Small intestine (tissue), 7 donors: ENCODE measurements around the gene ZMYND15. TPM values are rescaled to one million over a fixed set of nuclear protein-coding genes. Genes with fewer than 3 reads are reported as not detected.

ENCODE experiments used
- DNase-seq, 2 donors: peaks; one replicate each; pipeline versions ENCODE4 v3.0.0 to v3.0.0-alpha.2; 2013
- FAIRE-seq: peaks from 2 replicates; lab custom pipeline; 2012; peaks lifted over from hg19 to GRCh38; lab: Jason Lieb, UNC
- H3K27ac ChIP-seq, 3 donors: one replicate each; pipeline ENCODE4 v1.5.1; 2013; ENCODE audit warnings: low read length in 2 of 3, mild to moderate bottlenecking in 2 of 3, control low read depth in 1 of 3, inconsistent platforms in 1 of 3, low read depth in 1 of 3, moderate library complexity in 1 of 3
- H3K27me3 ChIP-seq, 3 donors: one replicate each; pipeline ENCODE4 v1.6.1; 2013; ENCODE audit warnings: low read length in 3 of 3, inconsistent platforms in 1 of 3; ENCODE audit not compliant: control insufficient read depth in 3 of 3, insufficient read depth in 3 of 3
- H3K36me3 ChIP-seq, 3 donors: one replicate each; pipeline ENCODE4 v1.6.1; 2013; ENCODE audit warnings: low read length in 3 of 3, inconsistent platforms in 1 of 3, low read depth in 1 of 3, mild to moderate bottlenecking in 1 of 3, moderate library complexity in 1 of 3; ENCODE audit not compliant: control insufficient read depth in 3 of 3, insufficient read depth in 2 of 3
- H3K4me1 ChIP-seq, 3 donors: one replicate each; pipeline ENCODE4 v1.6.1; 2013; ENCODE audit warnings: low read length in 2 of 3, inconsistent platforms in 1 of 3, low read depth in 1 of 3, mild to moderate bottlenecking in 1 of 3, moderate library complexity in 1 of 3; ENCODE audit not compliant: control insufficient read depth in 3 of 3, insufficient read depth in 2 of 3
- H3K4me3 ChIP-seq, 3 donors: one replicate each; pipeline ENCODE4 v1.5.1; 2013; ENCODE audit warnings: low read length in 3 of 3, control low read depth in 1 of 3, inconsistent platforms in 1 of 3, low read depth in 1 of 3, mild to moderate bottlenecking in 1 of 3, moderate library complexity in 1 of 3
- H3K9me3 ChIP-seq, 2 donors: one replicate each; pipeline ENCODE4 v1.6.1; 2013; ENCODE audit warnings: low read depth in 1 of 2, low read length in 1 of 2; ENCODE audit not compliant: control insufficient read depth in 2 of 2, insufficient read depth in 1 of 2
- WGBS, 3 donors: extraction: QIAGEN DNeasy Blood & Tissue Kit; methylation state at CpG; one replicate each; pipeline ENCODE4 v1.1.7; 2013; 5-methylcytosine and 5-hydroxymethylcytosine counted together
- polyA plus RNA-seq, 4 donors: library from polyadenylated mRNA; stranded (reverse) in 3 of 4; unstranded in 1 of 4; fragments of 200-250 nt in 3 of 4; fragments of 120-200 nt in 1 of 4; gene quantifications; one replicate each; pipeline versions ENCODE4 v1.2.1 to v1.2.3, GENCODE V29; 2013
- donor health status: healthy with polysubstance abuse.
- donor health status: control.
- donor health status: control.
- donor health status: Bipolar disorder and iron deficiency.
- donor health status: healthy.

Gene ZMYND15
- polyA plus RNA-seq, 4 donors = 2.0 to 13.5 (median 7.7) TPM

GRCh38 chr17:4728124-4728523 lies 11.5 kb upstream of the ZMYND15 start:
- FAIRE-seq (no peak), DNase-seq (peak; percentile 65 to 80)
- WGBS, 3 donors = 13 to 36% (median 20%) methylated on average over 3 of the region's 3 CpGs
- H3K27me3 ChIP-seq = no peaks in the 10 kb centered on the region
- H3K4me1 ChIP-seq = peaks cover 0 to 15% (median 2%) of the 10 kb centered on the region in 3 donors
- H3K36me3 ChIP-seq = peaks cover 0 to 4% (median under 1%) of the 10 kb centered on the region in 3 donors
- no peaks in the 10 kb centered on the region for H3K9me3 ChIP-seq
- H3K27ac ChIP-seq = peak overlapping the region in 2 of 3 donors; percentile 43 to 57
- H3K4me3 ChIP-seq = no peak overlapping the region

DNA sequence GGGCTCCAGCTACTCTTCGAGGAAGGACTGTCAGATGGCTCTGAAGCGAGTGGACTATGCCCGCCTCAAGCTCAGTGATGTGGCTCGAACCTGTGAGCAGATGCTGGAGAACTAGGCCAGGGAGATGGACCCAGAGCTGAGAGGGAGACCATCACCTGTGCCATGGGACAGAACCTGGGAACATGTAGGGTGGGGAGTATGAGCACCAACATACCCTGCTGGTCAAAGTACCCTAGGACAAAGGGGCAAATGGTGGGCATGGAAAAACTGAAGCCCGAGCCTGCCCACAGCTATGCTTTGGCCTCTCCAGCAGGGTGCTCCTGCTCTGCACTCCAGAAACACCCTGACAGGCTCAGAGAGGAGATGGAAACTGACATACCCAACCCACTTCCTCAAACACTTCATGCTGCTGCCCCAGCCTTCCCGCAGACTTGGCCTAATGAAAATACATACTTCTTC lies 6.5 kb upstream of the ZMYND15 start:
- no peak for DNase-seq
- peaks cover 0 to 17% (median 2%) of the 10 kb centered on the region in 3 donors for H3K4me1 ChIP-seq
- no peak overlapping the region for H3K4me3 ChIP-seq
- WGBS, 3 donors = 48 to 67% (median 61%) methylated on average over 6 of the region's 6 CpGs
- H3K27ac ChIP-seq = peak overlapping the region in 2 of 3 donors; percentile 16 to 53
- H3K27me3 ChIP-seq = peaks cover 0 to under 1% (median 0%) of the 10 kb centered on the region in 3 donors
- H3K36me3 ChIP-seq = peaks cover 2 to 30% (median 4%) of the 10 kb centered on the region in 3 donors
- no peaks in the 10 kb centered on the region for H3K9me3 ChIP-seq
- FAIRE-seq = no peak

DNA sequence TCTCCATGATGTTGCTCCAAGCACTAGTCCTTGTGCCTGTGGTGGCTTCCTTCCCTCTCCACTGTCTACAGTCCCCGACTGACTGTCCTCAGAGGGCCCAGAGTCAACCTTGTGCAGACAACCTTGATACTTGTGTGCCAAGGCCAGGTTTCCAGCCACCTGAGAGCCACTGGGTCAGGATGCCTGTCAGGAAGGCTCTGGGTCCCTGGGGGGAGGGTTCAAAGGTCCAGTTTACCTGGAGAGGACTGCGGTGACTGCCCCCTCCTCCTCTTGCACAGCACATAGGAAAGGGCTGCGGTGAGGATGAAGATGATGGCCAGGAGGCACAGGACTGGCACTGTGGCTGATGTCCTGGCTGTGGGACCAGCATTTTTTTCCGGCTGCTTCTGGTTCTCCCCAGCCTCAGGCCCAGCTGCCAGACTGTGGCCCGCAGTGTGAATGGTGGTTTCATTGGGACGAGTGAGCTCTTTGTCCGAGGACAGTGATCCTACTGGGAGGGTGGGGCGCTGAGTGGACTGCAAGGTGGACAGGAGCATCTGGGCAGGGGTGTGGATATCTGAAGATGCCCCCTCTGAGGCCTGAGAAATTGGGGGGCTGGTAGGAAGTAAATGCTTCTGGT lies 4.7 kb upstream of the ZMYND15 start:
- 87 to 96% (median 90%) methylated on average over 8 of the region's 8 CpGs for WGBS, 3 donors
- no peak overlapping the region for H3K27ac ChIP-seq
- FAIRE-seq (no peak), DNase-seq (no peak)
- H3K4me3 ChIP-seq = no peak overlapping the region
- peaks cover 2 to 30% (median 4%) of the 10 kb centered on the region in 3 donors for H3K36me3 ChIP-seq
- peaks cover 0 to 13% (median 0%) of the 10 kb centered on the region in 3 donors for H3K27me3 ChIP-seq
- H3K9me3 ChIP-seq = no peaks in the 10 kb centered on the region
- H3K4me1 ChIP-seq = peaks cover 0 to 23% (median 0%) of the 10 kb centered on the region in 3 donors

DNA sequence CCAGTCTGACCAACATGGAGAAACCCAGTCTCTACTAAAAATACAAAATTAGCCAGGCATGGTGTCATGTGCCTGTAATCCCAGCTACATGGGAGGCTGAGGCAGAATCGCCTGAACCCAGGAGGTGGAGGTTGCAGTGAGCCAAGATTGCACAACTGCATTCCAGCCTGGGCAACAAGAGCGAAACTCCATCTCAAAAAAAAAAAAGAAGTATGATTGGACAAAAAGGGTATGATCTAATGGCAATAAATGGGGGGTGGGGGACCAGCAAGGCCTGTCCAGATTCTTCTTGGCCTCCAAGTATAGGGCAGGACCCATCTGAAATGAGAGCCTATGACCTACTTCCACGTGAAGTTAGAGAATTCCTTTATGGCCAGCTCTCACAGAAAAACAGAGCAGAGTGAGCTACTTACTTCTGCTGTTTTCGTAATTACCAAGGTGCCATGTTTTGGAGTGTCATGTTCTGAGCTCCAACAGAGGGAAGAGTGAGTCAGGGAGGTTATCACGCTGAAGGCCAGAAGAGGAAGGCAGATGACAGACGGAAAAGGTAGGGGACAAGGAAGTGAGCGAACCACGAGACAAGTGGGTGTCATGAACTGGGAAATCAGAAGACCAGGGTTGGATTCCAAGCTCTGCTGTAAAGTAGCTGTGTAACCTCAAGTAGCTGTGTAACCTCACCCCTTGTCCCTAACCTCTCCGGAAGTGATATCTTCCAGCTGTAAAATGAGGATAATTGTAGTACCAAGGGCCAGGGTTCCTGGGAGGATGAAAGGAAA lies 3.6 kb upstream of the ZMYND15 start:
- no peaks in the 10 kb centered on the region for H3K9me3 ChIP-seq
- H3K36me3 ChIP-seq = peaks cover 2 to 33% (median 4%) of the 10 kb centered on the region in 3 donors
- peaks cover 0 to 22% (median 0%) of the 10 kb centered on the region in 3 donors for H3K27me3 ChIP-seq
- peaks cover 0 to 24% (median 0%) of the 10 kb centered on the region in 3 donors for H3K4me1 ChIP-seq
- peak in 1 of 2 donors; percentile 68 for DNase-seq
- no peak overlapping the region for H3K4me3 ChIP-seq
- FAIRE-seq = no peak
- 59 to 66% (median 65%) methylated on average over 8 to 9 of the region's 9 CpGs for WGBS, 3 donors
- peak overlapping the region in 2 of 3 donors; percentile 39 to 64 for H3K27ac ChIP-seq

- DNase-seq (peak; percentile 84 to 85), FAIRE-seq (no peak)
- Histone ChIP-seq H3K36me3 (peaks cover 2 to 26% (median 2%) of the 10 kb centered on the region in 3 donors), H3K27me3 (peaks cover 0 to 24% (median 0%) of the 10 kb centered on the region in 3 donors), H3K4me1 (peaks cover 0 to 21% (median 0%) of the 10 kb centered on the region in 3 donors), H3K9me3 (no peaks in the 10 kb centered on the region), H3K27ac (peak overlapping the region; percentile 55 to 84 (median 82)), H3K4me3 (peak overlapping the region; percentile 55 to 79 (median 73))
- 5 to 16% (median 10%) methylated on average over 41 of the region's 41 CpGs for WGBS, 3 donors
Measured at GRCh38 chr17:4738136-4739121, 1.2 kb upstream of the ZMYND15 start.

- no peak for DNase-seq
- H3K4me3 ChIP-seq = peak overlapping the region; percentile 55 to 79 (median 73)
- no peaks in the 10 kb centered on the region for H3K9me3 ChIP-seq
- WGBS, 3 donors = 4 to 9% (median 6%) methylated on average over 13 of the region's 13 CpGs
- H3K4me1 ChIP-seq = peaks cover 0 to 25% (median 1%) of the 10 kb centered on the region in 3 donors
- peaks cover 0 to 38% (median 3%) of the 10 kb centered on the region in 3 donors for H3K27me3 ChIP-seq
- peak overlapping the region in 2 of 3 donors; percentile 12 to 51 for H3K27ac ChIP-seq
- H3K36me3 ChIP-seq = peaks cover 0 to 16% (median 0%) of the 10 kb centered on the region in 3 donors
- FAIRE-seq = no peak
Measured at GRCh38 chr17:4740025-4740351, 355 bp downstream of the ZMYND15 start.

DNA sequence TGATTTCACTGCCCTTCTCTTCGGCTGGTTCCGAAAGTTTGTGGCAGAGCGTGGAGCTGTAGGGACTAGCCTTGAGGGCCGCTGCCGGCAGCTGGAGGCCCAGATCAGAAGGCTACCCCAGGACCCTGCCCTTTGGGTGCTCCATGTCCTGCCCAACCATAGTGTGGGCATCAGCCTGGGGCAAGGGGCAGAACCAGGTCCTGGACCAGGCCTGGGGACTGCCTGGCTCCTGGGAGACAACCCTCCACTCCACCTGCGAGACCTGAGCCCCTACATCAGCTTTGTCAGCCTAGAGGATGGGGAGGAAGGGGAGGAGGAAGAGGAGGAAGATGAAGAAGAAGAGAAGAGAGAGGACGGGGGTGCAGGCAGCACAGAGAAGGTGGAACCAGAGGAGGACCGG lies 951 bp downstream of the ZMYND15 start:
- 95 to 96% (median 96%) methylated on average over 8 of the region's 8 CpGs for WGBS, 3 donors
- Histone ChIP-seq H3K9me3 (no peaks in the 10 kb centered on the region), H3K27me3 (peaks cover 0 to 44% (median 3%) of the 10 kb centered on the region in 3 donors), H3K4me3 (no peak overlapping the region), H3K27ac (no peak overlapping the region), H3K36me3 (peaks cover 0 to 13% (median 0%) of the 10 kb centered on the region in 3 donors), H3K4me1 (peaks cover 0 to 30% (median 3%) of the 10 kb centered on the region in 3 donors)
- no peak for DNase-seq
- FAIRE-seq = no peak
